HG02759 (cell line): ENCODE measurements around the gene NDOR1.
"Not testable (repeated sequence)": the region's sequence is repeated elsewhere in the genome, so short reads cannot be mapped to it uniquely, and the experiment has no call there.

ENCODE experiments used
- ATAC-seq: cut with Tn5 transposase; IDR thresholded peaks from one replicate; pipeline ENCODE4 v1.9.1; 2021; ENCODE audit warnings: mild to moderate bottlenecking, moderate library complexity; ENCODE audit not compliant: unreplicated experiment

Gene NDOR1

GRCh38 chr9:137242269-137243203, 37.0 kb downstream of the NDOR1 start:
- ATAC-seq = no peak

GRCh38 chr9:137243266-137243625, 37.7 kb downstream of the NDOR1 start:
- ATAC-seq = not testable (repeated sequence)

GRCh38 chr9:137243626-137244485, 38.4 kb downstream of the NDOR1 start:
- ATAC-seq = no peak

GRCh38 chr9:137244486-137245449, 39.3 kb downstream of the NDOR1 start:
- ATAC-seq = no peak

- ATAC-seq = no peak
These were observed 40.2 kb downstream of the NDOR1 start for GRCh38 chr9:137245450-137246421.

GRCh38 chr9:137247135-137247915, 41.8 kb downstream of the NDOR1 start:
- no peak for ATAC-seq

- no peak for ATAC-seq
These were observed 42.3 kb downstream of the NDOR1 start for GRCh38 chr9:137247916-137248175.

GRCh38 chr9:137250329-137251193, 45.1 kb downstream of the NDOR1 start:
- no peak for ATAC-seq

- ATAC-seq = no peak
These were observed 45.6 kb downstream of the NDOR1 start, which contains the start of gene STPG3 for GRCh38 chr9:137251194-137251461. Gene STPG3, plus strand, starts transcription at chr9:137251286. Its CDS starts 1 bp downstream, at chr9:137251287.

GRCh38 chr9:137251490-137252268, 46.2 kb downstream of the NDOR1 start:
- ATAC-seq = no peak

GRCh38 chr9:137252555-137253506, 47.3 kb downstream of the NDOR1 start:
- no peak for ATAC-seq

- ATAC-seq = no peak
These were observed 48.5 kb downstream of the NDOR1 start for GRCh38 chr9:137253717-137254623.

- peak; percentile 85 for ATAC-seq
These were observed 49.3 kb downstream of the NDOR1 start, which contains the start of gene NELFB for GRCh38 chr9:137254624-137255447. Gene NELFB, plus strand, starts transcription at chr9:137255327.

- ATAC-seq = no peak
These were observed 50.1 kb downstream of the NDOR1 start for GRCh38 chr9:137255448-137256114.
